Measurements from ENCODE around the gene MEIOB.

DNA sequence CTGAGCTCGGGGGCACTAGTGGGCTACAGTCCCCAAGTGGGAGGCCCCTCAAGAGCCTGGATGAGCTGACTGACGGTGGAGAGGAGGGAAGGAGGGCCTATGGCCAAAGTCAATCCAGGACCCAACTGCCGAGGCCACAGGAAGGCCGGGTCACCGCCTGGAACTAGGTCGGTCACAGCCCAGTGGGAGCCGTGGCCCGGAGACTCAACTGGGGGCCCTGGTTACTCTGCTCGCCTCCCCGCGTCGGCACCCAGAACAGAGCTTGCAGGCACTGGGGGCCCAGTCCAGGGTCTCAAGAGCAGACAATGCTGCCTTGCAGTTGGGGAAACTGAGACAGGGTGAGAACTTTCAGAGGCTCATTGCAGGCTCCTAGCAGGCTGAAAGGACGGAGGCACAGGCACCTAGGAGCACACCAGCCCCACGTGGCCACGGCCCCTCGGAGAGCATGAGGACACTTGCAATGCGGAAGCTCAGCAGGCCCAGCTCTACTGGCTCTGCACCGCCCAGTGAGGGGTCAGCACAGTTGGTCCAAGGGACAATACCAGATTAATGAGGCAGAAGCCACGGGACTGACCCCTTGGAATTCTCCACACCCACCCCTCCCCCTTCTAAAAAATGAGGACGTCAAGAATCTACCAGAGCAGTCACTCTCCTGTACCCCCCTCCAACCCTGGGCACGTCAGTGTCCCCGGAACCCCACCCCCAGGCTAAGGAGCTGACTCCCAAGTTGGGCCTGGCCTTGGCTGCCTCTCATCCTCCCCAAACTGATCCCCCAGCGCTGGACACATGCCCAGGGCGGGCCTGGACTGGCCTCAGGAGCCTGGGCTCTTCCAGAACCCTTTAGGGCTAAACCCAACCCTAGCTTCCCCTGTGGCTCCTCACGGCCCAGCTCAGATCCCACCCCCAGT lies 44.0 kb upstream of the MEIOB start:
- TF ChIP-seq, protein P1, sequence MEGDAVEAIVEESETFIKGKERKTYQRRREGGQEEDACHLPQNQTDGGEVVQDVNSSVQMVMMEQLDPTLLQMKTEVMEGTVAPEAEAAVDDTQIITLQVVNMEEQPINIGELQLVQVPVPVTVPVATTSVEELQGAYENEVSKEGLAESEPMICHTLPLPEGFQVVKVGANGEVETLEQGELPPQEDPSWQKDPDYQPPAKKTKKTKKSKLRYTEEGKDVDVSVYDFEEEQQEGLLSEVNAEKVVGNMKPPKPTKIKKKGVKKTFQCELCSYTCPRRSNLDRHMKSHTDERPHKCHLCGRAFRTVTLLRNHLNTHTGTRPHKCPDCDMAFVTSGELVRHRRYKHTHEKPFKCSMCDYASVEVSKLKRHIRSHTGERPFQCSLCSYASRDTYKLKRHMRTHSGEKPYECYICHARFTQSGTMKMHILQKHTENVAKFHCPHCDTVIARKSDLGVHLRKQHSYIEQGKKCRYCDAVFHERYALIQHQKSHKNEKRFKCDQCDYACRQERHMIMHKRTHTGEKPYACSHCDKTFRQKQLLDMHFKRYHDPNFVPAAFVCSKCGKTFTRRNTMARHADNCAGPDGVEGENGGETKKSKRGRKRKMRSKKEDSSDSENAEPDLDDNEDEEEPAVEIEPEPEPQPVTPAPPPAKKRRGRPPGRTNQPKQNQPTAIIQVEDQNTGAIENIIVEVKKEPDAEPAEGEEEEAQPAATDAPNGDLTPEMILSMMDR (IDR thresholded peaks at IDR 0.05 in 8 of 11, conservative IDR thresholded peaks at IDR 0.05 in 3 of 11): no peak
- no peak for TF ChIP-seq POLR2A (IDR thresholded peaks at IDR 0.05)
